OCI-LY1 (cell line): ENCODE data around the gene GXYLT2.

ENCODE experiments used
- CTCF ChIP-seq: fragments of 200-600 bp; sonication (generic), shearing (Covaris generic); IDR thresholded peaks from 2 replicates; pipeline ENCODE4 v1.5.1; 2017; ENCODE audit warnings: mild to moderate bottlenecking, antibody characterized with exemption, low read length, moderate library complexity, mixed read lengths
- EZH2 ChIP-seq: fragments of 200-600 bp; sonication (generic), shearing (Covaris generic); IDR thresholded peaks from 2 replicates; pipeline ENCODE4 v1.8.0; 2017; ENCODE audit warnings: borderline replicate concordance, mixed run types, mild to moderate bottlenecking, antibody characterized with exemption, low read length, moderate library complexity, mixed read lengths

GRCh38 chr3:73018790-73019441, 131.1 kb downstream of the GXYLT2 start:
- TF ChIP-seq CTCF (no peak), EZH2 (no peak)
